GM13977 (cell line): Measurements from ENCODE around the gene CD1E.

ENCODE experiments used
- DNase-seq: peaks from one replicate; pipeline ENCODE4 v3.0.0; 2012; ENCODE audit warnings: low spot score
- in situ Hi-C: fragments of 300-500 bp; cut with MboI; formaldehyde crosslinking; loops from one replicate; pipeline ENCODE4 v1.12.0; 2022; ENCODE audit warnings: low sequenced_read_pairs, low pct_unique_long_range_greater_than_20kb, mixed read lengths, inconsistent platforms; ENCODE audit not compliant: unreplicated experiment
- TF ChIP-seq, protein P1 (sequence below): IDR thresholded peaks from 2 replicates; pipeline ENCODE4 v1.5.1; 2012; ENCODE audit warnings: mild to moderate bottlenecking, control low read depth; ENCODE audit not compliant: insufficient read depth; ENCODE audit errors: extremely low read depth, missing control alignments

The CD1E gene

DNA sequence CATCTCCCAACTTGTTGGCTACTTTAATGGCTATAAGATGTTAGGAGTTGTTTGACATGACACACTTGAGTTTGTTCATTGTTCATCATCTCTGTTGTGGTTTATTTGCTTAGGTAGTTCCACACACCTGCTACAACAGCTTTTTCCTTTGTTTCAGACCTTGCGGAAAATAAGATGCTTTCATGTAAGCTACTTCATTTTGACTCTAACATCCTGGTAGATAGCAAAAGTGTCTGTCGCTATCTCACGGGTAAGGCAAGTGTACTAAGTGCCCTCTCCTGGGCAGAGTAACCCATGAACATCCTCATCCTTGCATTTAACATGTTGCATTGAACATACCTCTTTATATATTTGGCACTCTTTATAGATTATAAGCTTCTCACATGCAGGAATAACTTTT is 47.2 kb downstream of the CD1E start:
- in situ Hi-C loops = no loop called here
- no peak for DNase-seq
- TF ChIP-seq, protein P1, sequence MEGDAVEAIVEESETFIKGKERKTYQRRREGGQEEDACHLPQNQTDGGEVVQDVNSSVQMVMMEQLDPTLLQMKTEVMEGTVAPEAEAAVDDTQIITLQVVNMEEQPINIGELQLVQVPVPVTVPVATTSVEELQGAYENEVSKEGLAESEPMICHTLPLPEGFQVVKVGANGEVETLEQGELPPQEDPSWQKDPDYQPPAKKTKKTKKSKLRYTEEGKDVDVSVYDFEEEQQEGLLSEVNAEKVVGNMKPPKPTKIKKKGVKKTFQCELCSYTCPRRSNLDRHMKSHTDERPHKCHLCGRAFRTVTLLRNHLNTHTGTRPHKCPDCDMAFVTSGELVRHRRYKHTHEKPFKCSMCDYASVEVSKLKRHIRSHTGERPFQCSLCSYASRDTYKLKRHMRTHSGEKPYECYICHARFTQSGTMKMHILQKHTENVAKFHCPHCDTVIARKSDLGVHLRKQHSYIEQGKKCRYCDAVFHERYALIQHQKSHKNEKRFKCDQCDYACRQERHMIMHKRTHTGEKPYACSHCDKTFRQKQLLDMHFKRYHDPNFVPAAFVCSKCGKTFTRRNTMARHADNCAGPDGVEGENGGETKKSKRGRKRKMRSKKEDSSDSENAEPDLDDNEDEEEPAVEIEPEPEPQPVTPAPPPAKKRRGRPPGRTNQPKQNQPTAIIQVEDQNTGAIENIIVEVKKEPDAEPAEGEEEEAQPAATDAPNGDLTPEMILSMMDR = no peak

DNA sequence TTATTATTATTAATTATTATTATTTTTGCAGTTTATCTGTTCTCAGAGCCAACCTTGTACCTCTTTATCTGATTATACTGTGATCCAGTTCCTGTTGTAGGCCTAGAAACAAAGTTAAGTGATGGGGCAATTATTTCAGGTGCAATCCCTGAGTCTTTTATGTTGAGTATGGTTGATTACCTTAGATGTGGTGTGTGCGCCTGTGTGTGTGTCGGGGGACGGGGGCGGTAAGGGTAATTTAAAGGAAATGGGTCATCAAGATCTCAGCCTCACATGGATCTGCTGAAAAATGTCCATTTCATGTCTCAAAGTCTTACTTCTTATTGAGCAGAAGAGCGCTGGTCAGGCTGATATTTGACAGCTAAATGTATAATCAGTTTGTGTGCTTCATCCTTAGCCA is 53.4 kb downstream of the CD1E start:
- in situ Hi-C loops = no loop called here
- TF ChIP-seq, protein P1 = no peak
- DNase-seq = no peak
